ENCODE data around the gene CCL28.

CCL28 gene

GRCh38 chr5:43420241-43420640 lies 8.1 kb upstream of the CCL28 start:
- no peak for DNase-seq (ENCODE audit: low read depth)
- no peak for TF ChIP-seq CTCF (conservative IDR thresholded peaks at IDR 0.05; ENCODE audit: control insufficient read depth, insufficient read depth, low read depth, low read length)
- no peak overlapping the region for H3K4me3 ChIP-seq (ENCODE audit: control insufficient read depth, low read depth, low read length)

DNA sequence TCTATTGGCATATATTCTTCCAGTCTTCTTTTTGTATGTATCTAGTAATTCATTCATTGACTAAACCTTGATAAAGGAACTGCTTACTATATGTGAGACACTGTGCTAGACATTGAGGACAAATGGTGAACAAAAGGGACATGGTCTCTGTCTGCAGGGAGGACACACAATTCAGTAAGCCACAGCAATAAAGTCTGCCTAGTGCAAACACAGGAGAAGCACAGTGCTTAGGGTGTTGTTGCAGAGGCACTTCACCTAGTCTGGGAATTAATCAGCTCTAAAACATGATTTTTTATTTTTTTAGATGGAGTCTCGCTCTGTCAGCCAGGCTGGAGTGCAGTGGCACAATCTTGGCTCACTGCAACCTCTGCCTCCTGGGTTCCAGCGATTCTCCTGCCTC lies 6.4 kb upstream of the CCL28 start:
- H3K4me3 ChIP-seq (ENCODE audit: control insufficient read depth, low read depth, low read length): no peak overlapping the region
- TF ChIP-seq CTCF (conservative IDR thresholded peaks at IDR 0.05; ENCODE audit: control insufficient read depth, insufficient read depth, low read depth, low read length): no peak
- DNase-seq (ENCODE audit: low read depth): no peak

DNA sequence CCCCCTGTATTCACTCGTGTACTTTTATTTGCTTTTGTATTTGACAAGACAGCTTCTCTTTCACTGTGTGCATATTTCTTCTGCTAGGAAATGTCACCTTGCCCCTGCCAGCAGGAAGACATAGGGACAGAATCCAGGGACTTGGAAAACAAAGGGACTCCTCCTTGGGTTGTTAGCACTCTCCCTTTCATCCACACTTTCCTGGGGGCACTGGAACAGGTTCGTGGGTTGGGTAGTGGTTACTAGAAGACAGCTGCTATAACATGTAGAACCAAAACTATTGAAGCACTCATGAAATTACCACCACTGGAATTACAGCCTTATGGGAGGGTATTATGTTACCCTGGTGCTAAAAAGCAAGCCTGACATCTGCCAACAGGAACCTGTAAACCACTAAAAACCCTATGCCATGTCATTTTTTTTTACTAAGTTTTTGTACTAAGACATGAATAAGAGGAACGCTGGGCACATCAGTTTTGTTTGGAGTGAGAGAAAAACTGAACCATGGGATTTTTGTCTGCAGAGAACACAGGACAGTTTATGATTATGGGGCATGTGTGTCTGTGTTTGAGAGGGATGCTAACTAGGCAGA lies 4.7 kb upstream of the CCL28 start:
- no peak for TF ChIP-seq CTCF (conservative IDR thresholded peaks at IDR 0.05; ENCODE audit: control insufficient read depth, insufficient read depth, low read depth, low read length)
- no peak overlapping the region for H3K4me3 ChIP-seq (ENCODE audit: control insufficient read depth, low read depth, low read length)
- DNase-seq (ENCODE audit: low read depth): no peak

DNA sequence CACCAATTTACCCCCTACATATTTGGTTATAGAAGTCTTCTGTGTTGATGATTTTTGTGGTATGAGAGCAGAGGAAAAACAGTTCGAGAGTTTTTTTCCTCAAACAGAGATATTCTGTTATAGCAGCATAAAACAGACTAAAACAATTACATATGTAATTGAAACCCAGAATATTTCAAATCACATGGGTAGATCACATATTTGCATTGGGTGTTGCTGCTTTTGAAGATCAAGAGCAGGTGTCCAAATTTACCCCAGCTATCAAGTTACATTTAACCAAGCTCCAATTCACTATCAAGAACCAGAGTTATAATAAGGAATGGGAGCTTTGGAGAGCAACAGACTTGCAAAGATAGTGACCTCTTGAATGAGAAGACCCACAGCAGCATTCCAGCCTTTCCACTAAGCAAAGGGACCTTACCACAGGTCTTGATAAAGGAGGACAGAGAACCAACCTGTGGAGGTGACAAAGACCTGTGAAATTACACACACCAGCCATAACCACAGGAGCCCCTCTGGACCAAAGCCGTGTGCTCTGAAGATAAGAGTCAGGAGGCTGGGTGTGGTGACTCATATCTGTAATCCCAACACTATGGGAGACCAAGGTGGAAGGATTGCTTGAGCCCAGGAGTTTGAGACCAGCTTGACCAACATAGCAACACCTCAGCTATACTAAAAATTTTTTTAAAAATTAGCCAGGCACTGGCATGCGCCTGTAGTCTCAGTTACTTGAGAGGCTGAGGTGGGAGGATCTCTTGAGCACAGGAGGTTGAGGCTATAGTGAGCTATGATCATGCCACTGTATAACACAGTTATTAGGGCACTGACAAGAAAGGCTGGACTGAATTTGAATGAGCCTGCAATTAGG lies 4.0 kb upstream of the CCL28 start:
- TF ChIP-seq CTCF (conservative IDR thresholded peaks at IDR 0.05; ENCODE audit: control insufficient read depth, insufficient read depth, low read depth, low read length): no peak
- DNase-seq (ENCODE audit: low read depth): no peak

GRCh38 chr5:43413966-43414365 lies 1.8 kb upstream of the CCL28 start:
- TF ChIP-seq CTCF (conservative IDR thresholded peaks at IDR 0.05; ENCODE audit: control insufficient read depth, insufficient read depth, low read depth, low read length): no peak
- no peak overlapping the region for H3K4me3 ChIP-seq (ENCODE audit: control insufficient read depth, low read depth, low read length)

More for the DNA sequence above, 4.0 kb upstream of the CCL28 start:
- H3K4me3 ChIP-seq (ENCODE audit: control insufficient read depth, low read depth, low read length): no peak overlapping the region

DNA sequence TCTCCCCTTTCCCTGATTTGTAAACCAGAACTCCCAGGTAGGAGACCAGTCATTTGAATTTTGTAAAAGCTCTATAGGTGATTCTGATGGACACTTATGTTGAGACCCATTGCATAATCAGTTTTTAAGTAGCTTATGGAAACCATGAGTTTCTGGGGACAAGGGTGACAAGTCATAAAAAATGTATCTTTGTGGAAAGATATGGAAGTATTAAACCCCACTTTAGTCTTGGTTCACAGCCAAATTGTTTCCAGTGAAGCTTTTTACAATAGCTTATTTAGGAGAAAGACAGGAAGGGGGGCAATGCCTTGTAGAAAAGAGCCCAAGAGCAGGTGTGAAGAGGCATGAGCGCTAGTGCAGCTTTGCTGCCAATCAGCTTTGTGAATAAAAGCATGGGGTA lies 453 bp upstream of the CCL28 start:
- DNase-seq (ENCODE audit: low read depth): no peak
- no peak overlapping the region for H3K4me3 ChIP-seq (ENCODE audit: control insufficient read depth, low read depth, low read length)
- no peak for TF ChIP-seq CTCF (conservative IDR thresholded peaks at IDR 0.05; ENCODE audit: control insufficient read depth, insufficient read depth, low read depth, low read length)

More at GRCh38 chr5:43413966-43414365, 1.8 kb upstream of the CCL28 start:
- DNase-seq (ENCODE audit: low read depth): no peak
